ENCODE results near the gene PCLAF.
A peak's percentile ranks its signal among the peaks of the same experiment; 100 is the strongest.
"Not testable (repeated sequence)": the region's sequence is repeated elsewhere in the genome, so short reads cannot be mapped to it uniquely, and the experiment has no call there.

Gene PCLAF

GRCh38 chr15:64361259-64361658 is 20.0 kb downstream of the PCLAF start:
- DNase-seq (ENCODE audit: low spot score): no peak

GRCh38 chr15:64356710-64357040 is 24.6 kb downstream of the PCLAF start:
- no peak for DNase-seq (ENCODE audit: low spot score)

- DNase-seq (ENCODE audit: low spot score): peak; percentile 99
These were observed 25.1 kb downstream of the PCLAF start, which contains the start of gene CSNK1G1 for GRCh38 chr15:64355944-64356709. CSNK1G1 (minus strand) TSS chr15:64356173; CDS start chr15:64300499, 55,674 bp downstream.

GRCh38 chr15:64355348-64355943 is 25.8 kb downstream of the PCLAF start:
- DNase-seq (ENCODE audit: low spot score): peak; percentile 4

GRCh38 chr15:64354688-64355344 is 26.4 kb downstream of the PCLAF start:
- DNase-seq (ENCODE audit: low spot score): no peak

- DNase-seq (ENCODE audit: low spot score): no peak
These were observed 30.0 kb downstream of the PCLAF start for GRCh38 chr15:64351265-64351664.

- DNase-seq (ENCODE audit: low spot score): no peak
These were observed 31.9 kb downstream of the PCLAF start for GRCh38 chr15:64349375-64349774.

- DNase-seq (ENCODE audit: low spot score): no peak
These were observed 32.8 kb downstream of the PCLAF start for GRCh38 chr15:64348455-64348854.

GRCh38 chr15:64346242-64346641 is 35.0 kb downstream of the PCLAF start:
- DNase-seq (ENCODE audit: low spot score): not testable (repeated sequence)

- DNase-seq (ENCODE audit: low spot score): no peak
These were observed 36.5 kb downstream of the PCLAF start for GRCh38 chr15:64344651-64345294.

GRCh38 chr15:64343841-64344240 is 37.4 kb downstream of the PCLAF start:
- DNase-seq (ENCODE audit: low spot score): no peak

GRCh38 chr15:64343222-64343621 is 38.0 kb downstream of the PCLAF start:
- DNase-seq (ENCODE audit: low spot score): no peak

- DNase-seq (ENCODE audit: low spot score): no peak
These were observed 39.3 kb downstream of the PCLAF start for GRCh38 chr15:64341961-64342360.

- no peak for DNase-seq (ENCODE audit: low spot score)
These were observed 40.9 kb downstream of the PCLAF start for GRCh38 chr15:64340355-64340754.

- DNase-seq (ENCODE audit: low spot score): no peak
These were observed 43.5 kb downstream of the PCLAF start for GRCh38 chr15:64337761-64338160.

- no peak for DNase-seq (ENCODE audit: low spot score)
These were observed 47.0 kb downstream of the PCLAF start for GRCh38 chr15:64333986-64334929.

GRCh38 chr15:64333516-64333915 is 47.7 kb downstream of the PCLAF start:
- DNase-seq (ENCODE audit: low spot score): no peak

- DNase-seq (ENCODE audit: low spot score): not testable (repeated sequence)
These were observed 49.6 kb downstream of the PCLAF start for GRCh38 chr15:64331668-64332067.

- not testable (repeated sequence) for DNase-seq (ENCODE audit: low spot score)
These were observed 54.3 kb downstream of the PCLAF start for GRCh38 chr15:64326975-64327374.

- DNase-seq (ENCODE audit: low spot score): not testable (repeated sequence)
These were observed 54.8 kb downstream of the PCLAF start for GRCh38 chr15:64326458-64326857.

GRCh38 chr15:64324165-64324877 is 56.9 kb downstream of the PCLAF start:
- no peak for DNase-seq (ENCODE audit: low spot score)

Data from Ammon's horn (tissue), 1 donor.